GM10248 (cell line): ENCODE results near the gene TMEM156.
A peak's percentile ranks its signal among the peaks of the same experiment; 100 is the strongest.
"Not testable (repeated sequence)": the region's sequence is repeated elsewhere in the genome, so short reads cannot be mapped to it uniquely, and the experiment has no call there.

Source experiments
- CTCF ChIA-PET: fragments of 300-600 bp; sonication (Branson Sonifier 250); formaldehyde crosslinking; extraction: SDS; loops from one replicate; lab custom pipeline; 2021; ENCODE audit warnings: antibody characterized with exemption; lab: Yijun Ruan, JAX
- POLR2A ChIA-PET: fragments of 350-650 bp; sonication (Branson Sonifier 250); formaldehyde crosslinking; extraction: SDS; loops from one replicate; lab custom pipeline; 2020; ENCODE audit warnings: antibody characterized with exemption; lab: Yijun Ruan, JAX
- DNase-seq: peaks from one replicate; pipeline ENCODE4 v3.0.0; 2012; ENCODE audit errors: extremely low spot score
- TF ChIP-seq, protein P1 (sequence below): IDR thresholded peaks from 2 replicates; pipeline ENCODE4 v1.5.1; 2012; ENCODE audit warnings: mild to moderate bottlenecking, low read depth; ENCODE audit errors: extremely low read depth, missing control alignments, control extremely low read depth

The TMEM156 gene

DNA sequence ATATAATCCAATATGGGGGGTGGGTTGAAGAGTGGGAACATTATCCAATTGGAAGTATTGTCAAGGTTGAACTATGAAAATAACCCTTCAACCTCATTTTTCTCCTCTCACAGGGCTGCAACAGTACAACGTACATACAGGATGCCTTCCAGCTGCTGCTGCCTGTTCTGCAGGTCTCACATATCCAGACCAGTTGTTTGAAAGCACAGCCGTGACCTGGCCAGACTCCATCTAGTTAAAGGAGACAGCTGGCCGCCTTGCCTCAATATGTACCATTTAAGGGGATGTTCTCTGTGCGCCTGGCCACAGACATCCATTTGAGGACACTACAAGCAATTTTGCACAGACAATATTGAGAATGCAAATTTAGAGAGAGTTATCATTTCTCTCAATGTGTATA is 88.9 kb downstream of the TMEM156 start:
- ChIA-PET POLR2A (no interaction called here), CTCF (interaction anchor here (1.4 to 1.9 kb wide), 3 partner anchors 15 to 192 kb away, joined by 3 to 5 read pairs (median 3); no protein-coding TSS in a partner anchor)
- no peak for DNase-seq
- TF ChIP-seq, protein P1, sequence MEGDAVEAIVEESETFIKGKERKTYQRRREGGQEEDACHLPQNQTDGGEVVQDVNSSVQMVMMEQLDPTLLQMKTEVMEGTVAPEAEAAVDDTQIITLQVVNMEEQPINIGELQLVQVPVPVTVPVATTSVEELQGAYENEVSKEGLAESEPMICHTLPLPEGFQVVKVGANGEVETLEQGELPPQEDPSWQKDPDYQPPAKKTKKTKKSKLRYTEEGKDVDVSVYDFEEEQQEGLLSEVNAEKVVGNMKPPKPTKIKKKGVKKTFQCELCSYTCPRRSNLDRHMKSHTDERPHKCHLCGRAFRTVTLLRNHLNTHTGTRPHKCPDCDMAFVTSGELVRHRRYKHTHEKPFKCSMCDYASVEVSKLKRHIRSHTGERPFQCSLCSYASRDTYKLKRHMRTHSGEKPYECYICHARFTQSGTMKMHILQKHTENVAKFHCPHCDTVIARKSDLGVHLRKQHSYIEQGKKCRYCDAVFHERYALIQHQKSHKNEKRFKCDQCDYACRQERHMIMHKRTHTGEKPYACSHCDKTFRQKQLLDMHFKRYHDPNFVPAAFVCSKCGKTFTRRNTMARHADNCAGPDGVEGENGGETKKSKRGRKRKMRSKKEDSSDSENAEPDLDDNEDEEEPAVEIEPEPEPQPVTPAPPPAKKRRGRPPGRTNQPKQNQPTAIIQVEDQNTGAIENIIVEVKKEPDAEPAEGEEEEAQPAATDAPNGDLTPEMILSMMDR, result no peak

GRCh38 chr4:38941906-38942305 is 90.3 kb downstream of the TMEM156 start:
- CTCF ChIA-PET, result interaction anchor here (1.2 to 1.9 kb wide), 6 partner anchors 12 to 193 kb away, joined by 3 to 5 read pairs (median 3); no protein-coding TSS in a partner anchor
- POLR2A ChIA-PET, DNase-seq: not testable (repeated sequence)

DNA sequence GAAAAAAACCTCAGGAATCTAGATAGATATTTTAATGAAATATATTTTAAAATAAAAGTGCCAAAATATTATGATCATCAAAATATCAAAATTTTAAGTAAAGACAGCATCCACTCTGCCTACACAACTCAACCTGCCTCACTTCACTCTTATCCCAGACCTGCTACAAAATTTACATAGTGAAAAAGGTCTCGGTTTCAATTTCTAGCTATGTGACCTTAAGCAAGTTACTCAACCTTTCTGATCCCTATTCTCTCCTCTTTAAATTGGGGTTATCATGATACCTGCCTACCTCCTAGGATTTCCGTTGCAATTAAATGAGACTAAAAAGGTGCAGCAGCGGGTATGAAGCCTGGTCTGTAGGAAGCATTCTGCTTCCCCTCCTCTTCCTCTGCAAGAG is 91.7 kb downstream of the TMEM156 start:
- ChIA-PET CTCF (interaction anchor here (0.8 to 1.6 kb wide), 3 partner anchors 9 to 16 kb away, joined by 3 read pairs; no protein-coding TSS in a partner anchor), POLR2A (no interaction called here)
- DNase-seq, result no peak
- TF ChIP-seq, protein P1, result no peak

DNA sequence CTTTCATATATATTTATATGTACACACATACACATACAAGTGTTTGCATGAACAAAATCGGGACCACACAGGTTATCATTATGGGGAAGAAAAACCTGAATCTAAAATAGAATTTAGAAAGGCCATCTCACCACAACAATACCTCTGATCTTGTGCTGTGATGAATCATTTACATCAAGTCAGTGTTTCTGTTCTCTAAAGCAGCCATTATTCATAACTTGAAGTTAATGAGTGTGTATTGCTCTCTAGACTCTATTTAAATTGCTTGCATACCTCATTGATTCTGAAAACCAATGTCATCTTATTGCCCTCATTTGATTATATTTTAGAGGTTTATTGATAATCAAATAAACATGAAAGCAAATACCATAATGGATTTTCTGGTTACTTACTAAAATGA is 93.0 kb downstream of the TMEM156 start:
- TF ChIP-seq, protein P1, result no peak
- DNase-seq, result peak; percentile 73
- ChIA-PET CTCF (interaction anchor here (1.3 kb wide), 1 partner anchor 15 kb away, joined by 3 read pairs; no protein-coding TSS in a partner anchor), POLR2A (no interaction called here)

DNA sequence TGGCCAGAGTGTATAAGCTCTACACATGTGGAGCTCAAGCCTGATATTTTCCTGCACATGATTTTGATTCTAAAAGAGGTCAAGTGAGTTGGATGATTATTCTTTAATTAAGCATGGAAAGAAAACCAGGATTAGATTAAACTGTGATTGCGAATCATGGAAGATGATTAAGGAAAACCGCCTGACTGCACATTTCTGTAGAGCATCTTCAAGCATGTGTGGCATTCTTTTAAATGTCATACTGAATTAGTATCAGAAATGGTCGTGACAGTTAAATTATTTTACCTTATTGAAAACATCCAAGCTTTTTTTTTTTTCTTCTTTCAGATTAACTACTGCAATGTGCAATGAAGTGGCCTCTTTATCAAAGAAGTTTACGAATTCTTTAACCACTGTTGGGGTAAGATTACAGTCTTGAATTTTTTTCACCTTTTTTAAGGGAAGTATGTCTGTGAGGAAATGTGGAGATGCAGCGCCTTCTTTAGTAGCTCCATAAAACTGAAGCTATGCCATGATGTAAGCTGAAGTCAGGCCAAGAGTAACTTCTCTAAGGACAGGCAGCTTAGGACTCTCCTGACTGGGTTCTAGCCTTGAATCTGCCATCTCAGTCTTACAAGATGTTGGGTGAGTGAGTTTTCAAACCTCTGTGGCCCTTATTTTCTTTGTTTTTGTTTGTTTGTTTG is 96.7 kb downstream of the TMEM156 start:
- DNase-seq, result no peak
- TF ChIP-seq, protein P1, result no peak
- CTCF ChIA-PET, result interaction anchor here (1.2 to 1.6 kb wide), 3 partner anchors 14 to 33 kb away, joined by 3 to 4 read pairs (median 4); no protein-coding TSS in a partner anchor
- POLR2A ChIA-PET, result interaction anchor here (0.7 kb wide), 2 partner anchors 9 to 10 kb away, joined by 3 to 5 read pairs; no protein-coding TSS in a partner anchor

DNA sequence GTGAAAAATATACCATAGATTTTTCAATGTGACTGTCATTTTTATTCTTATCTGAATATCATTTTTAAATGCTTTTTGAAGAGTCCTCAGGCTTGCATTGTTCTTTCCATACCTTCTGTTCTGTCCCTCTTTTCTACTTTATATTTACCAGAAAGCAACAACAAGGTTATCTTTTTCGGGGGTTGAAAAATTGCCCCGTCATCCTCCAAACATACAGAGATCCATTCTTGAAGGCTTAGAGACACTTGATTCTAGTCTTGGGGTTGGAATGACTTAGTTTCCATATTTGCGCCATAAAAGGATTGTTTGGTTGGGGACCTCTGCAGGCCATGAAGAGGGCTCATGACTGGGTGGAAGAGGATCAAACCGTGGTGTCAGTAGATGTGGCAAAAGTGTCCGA is 101.1 kb downstream of the TMEM156 start:
- TF ChIP-seq, protein P1, result no peak
- DNase-seq, result no peak
- POLR2A ChIA-PET, result no interaction called here
- CTCF ChIA-PET, result interaction anchor here (1.3 kb wide), 1 partner anchor 55 kb away, joined by 3 read pairs; no protein-coding TSS in a partner anchor

- ChIA-PET POLR2A (no interaction called here), CTCF (interaction anchor here (1.2 kb wide), 1 partner anchor 12 kb away, joined by 3 read pairs; no protein-coding TSS in a partner anchor)
- TF ChIP-seq, protein P1, result no peak
- no peak for DNase-seq
Observed at GRCh38 chr4:38930707-38931106, 101.5 kb downstream of the TMEM156 start.
